T47D (cell line): ENCODE measurements around the gene PLCL2.

ENCODE experiments used
- DNase-seq, 2 experiments: peaks; one replicate each; pipeline versions ENCODE4 v3.0.0 to v3.0.0-alpha.2; 2011 to 2012; ENCODE audit warnings: low read depth in 1 of 2, low spot score in 1 of 2
- JUND ChIP-seq: IDR thresholded peaks from 2 replicates; pipeline ENCODE4 v1.6.1; 2012; ENCODE audit warnings: low read depth
- in situ Hi-C: cut with HindIII; loops from 2 replicates; pipeline ENCODE4 v1.10.0; 2016; ENCODE audit warnings: low sequenced_read_pairs, low pct_unique_long_range_greater_than_20kb

PLCL2 gene

GRCh38 chr3:16887130-16887529 lies 2.4 kb downstream of the PLCL2 start:
- DNase-seq = no peak
- no peak for TF ChIP-seq JUND
- in situ Hi-C loops = no loop called here

DNA sequence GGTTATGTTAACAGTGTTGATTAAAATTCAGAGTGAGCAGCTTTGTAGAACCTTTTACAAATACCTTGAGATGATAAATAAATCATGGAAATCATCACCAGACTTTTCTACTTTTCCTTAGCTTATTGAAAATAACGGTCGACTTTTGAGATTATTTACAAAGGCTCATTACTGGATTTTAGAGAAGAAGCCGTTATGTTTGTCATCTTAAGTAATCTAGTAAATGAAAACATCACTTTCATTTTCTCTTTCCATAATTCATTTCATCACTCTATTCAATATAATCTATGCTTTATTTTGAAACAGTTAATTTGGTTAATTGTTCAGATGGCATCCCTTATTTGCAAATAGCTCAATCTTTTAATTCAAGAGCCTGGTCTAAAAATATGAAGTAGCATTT lies 3.6 kb downstream of the PLCL2 start:
- no peak for DNase-seq
- no peak for TF ChIP-seq JUND
- in situ Hi-C loops = no loop called here

DNA sequence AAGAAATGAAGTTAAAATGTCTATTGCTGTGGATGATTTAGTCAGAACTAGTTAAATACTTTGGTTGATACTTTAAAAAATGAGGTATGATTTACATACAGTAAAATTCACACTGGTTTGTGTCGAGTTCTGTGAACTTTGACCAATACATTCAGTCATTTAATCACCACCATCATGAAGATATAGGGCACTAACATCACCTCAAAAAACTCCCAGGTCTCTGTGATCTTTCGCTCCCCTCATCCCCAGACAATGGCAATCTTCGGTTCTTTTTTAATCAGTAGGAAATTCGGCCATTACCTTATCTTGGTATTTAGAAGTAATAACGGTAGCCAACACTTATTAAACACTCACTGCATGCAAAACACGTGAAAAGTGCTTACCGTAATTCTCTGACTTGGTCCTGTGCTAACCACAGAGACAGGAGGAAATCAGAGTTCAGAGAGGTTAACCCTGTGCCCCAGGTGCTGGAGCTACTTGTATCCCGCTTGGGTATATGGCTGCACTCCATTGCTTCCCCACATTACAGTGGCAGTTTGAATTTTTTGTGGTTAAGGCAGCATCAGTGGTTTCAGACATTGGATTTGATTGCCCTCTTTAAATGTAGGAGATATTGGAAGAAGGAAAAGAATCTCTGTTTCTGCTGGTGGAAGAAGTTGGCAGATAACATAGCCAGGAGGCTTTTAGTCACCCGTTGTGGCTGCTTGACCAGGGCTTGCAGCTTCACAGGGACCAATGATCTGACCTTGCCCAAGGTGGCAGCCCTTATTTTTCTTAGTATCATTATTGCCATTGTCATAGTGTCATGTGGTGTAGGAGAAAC lies 4.2 kb downstream of the PLCL2 start:
- DNase-seq = no peak
- in situ Hi-C loops = no loop called here
- TF ChIP-seq JUND = no peak

- in situ Hi-C loops = no loop called here
These were observed 6.0 kb downstream of the PLCL2 start for GRCh38 chr3:16890597-16891333.

DNA sequence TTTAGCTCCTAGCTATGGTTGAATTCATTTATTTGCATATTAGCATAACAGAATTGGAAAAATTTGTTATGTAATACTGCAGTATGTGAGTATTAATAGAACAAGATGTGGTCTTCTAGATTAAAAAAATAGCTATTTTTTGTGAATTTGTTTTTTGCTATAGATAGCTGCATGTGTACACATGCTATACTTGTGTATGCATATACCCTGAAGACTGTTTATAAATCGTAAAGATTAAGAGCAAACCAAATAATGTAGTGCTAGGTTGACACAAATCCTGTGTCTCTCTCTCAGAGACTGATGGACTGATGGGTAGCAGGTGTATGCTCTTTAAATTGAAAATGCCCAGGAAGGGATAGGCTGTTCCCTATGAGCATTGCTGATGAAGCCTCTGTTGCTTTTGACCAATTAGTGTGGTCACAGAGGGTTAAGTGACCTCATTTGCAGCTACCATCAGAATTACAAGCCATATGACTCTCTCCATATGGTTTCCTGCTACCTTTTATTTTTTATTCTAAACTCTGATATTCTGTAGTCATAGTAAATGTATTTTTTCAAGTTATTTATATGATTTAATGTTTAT lies 9.0 kb downstream of the PLCL2 start:
- DNase-seq = no peak
- in situ Hi-C loops = no loop called here
- TF ChIP-seq JUND = no peak

More at GRCh38 chr3:16890597-16891333, 6.0 kb downstream of the PLCL2 start:
- DNase-seq = no peak
- TF ChIP-seq JUND = no peak

DNA sequence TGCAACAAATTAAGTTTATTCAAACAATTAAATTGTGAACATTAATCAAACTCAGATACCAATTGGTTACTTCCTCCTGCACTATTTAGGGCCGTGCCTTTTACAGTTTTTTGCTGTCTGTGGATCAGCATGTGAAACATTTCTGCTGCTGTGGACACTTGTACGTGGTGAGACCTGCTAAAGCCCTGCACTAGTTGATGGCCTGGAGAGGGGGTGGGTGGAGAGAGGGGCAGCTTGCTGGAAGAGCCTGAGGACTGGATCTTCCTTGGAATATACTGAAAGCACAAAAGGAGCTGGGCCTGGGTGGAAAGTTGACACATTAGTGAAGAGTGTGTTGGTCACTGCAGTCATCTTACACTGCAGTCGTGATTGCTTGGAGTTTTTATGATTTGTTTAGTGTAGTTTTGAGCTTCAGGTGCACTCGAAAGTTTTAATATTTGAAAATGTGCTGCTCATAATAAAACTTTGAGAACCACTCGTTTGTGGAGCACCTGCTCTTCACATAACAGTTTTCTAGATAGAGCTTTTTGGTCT lies 11.4 kb downstream of the PLCL2 start:
- DNase-seq = no peak
- no peak for TF ChIP-seq JUND
- in situ Hi-C loops = no loop called here

DNA sequence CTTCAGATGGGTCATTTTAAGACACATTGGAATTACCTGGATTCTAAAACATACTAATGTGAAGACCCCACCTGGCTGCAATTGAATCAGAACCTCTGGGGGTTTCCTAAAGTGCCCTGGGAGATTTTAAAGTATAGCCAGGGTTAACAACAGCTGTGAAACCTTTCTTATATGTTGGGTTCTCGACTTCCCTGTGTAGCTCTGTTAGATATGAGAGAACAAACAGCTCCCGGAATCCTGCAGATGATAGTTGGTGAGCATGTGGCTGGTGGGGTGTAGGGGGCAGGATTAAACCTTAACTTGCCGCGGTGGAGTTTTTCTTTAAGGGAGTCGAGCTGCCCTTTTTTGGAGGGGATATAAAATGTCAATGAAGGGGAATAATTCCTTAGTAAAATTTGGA lies 12.1 kb downstream of the PLCL2 start:
- TF ChIP-seq JUND = no peak
- DNase-seq = no peak
- in situ Hi-C loops = no loop called here

DNA sequence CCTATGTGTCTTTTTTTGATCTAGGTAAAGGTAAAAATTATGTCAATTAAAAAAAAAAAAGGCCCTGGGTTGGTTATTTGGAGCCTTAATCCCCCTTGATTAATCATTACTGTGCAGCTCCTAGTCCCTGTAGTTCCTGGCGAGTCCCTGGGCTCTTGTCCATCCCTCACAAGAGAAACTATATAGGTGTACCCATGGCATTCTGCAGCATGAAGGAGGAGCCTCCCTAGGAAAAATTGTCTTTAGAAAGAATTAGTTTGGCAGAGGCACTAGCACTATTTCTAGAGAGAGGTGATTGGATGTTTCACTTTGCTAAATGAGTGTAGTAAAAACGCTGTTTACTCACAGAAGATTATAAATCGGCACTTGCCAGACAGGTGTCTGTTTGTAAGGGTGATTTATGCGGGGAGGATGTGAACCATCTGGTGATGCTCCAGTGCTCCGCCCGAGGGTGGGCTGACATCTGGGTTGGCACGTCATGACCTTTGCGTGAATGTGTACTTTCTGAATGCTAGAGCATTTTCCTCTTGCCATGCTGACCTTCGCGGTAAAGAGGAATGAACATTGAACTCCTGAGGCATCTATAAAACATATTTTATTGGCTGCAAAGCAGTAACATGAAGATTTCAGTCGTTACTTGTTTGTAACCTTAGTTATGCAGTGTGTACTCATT lies 12.6 kb downstream of the PLCL2 start:
- DNase-seq = peak in 1 of 2 experiments; percentile 62
- in situ Hi-C loops = no loop called here
- TF ChIP-seq JUND = no peak

DNA sequence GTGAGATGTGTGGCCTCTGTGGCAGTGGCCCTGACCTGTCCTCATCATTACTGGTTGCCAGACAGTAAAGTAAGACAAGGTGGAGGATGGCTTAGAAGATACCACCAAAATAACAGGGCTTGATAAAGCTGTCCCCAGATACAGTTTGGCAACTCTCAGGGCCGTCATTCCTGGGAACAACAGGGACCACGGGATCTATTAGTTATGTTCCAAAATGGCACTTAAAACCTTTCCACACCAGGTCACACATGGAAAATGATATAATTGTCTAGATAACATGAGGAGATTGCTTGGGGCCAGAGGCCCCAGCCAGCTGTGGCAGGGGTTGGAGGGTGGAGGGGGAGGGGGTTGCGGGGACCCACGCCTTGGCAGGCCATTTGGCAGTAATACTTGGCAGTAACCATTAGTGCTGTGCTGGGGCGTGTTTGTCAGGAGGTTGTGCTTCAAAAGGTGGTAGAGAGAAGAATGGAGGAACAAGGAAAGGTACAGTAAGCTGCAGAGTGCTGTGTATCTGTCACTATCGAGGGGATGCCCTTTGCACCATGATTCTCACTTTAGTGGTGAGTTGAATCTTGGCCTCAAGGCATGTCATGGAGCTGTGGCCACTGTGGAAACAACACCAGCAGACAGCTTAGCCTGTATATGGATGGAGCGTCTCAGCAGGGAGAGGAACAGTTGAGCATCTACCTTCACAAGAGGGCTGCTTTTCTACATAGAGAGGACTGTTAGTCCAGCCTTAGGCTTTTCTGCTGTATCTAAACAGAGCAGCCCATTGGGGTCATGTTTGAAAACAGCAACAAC lies 14.0 kb downstream of the PLCL2 start:
- in situ Hi-C loops = no loop called here
- DNase-seq = no peak
- TF ChIP-seq JUND = no peak

GRCh38 chr3:16899919-16900318 lies 15.2 kb downstream of the PLCL2 start:
- no peak for DNase-seq
- no peak for TF ChIP-seq JUND
- in situ Hi-C loops = no loop called here

GRCh38 chr3:16900779-16901440 lies 16.2 kb downstream of the PLCL2 start:
- in situ Hi-C loops = no loop called here
- TF ChIP-seq JUND = no peak
- no peak for DNase-seq
